Muscle layer of colon (tissue), 2 donors: Measurements from ENCODE around the gene PCMT1.
"Not testable (repeated sequence)": the region's sequence is repeated elsewhere in the genome, so short reads cannot be mapped to it uniquely, and the experiment has no call there.

Source experiments
- H3K27ac ChIP-seq: one replicate; pipeline ENCODE4 v1.7.0; 2013; ENCODE audit warnings: low read depth, mild to moderate bottlenecking, low read length, moderate library complexity
- H3K27me3 ChIP-seq, 2 donors: one replicate each; pipeline ENCODE4 v1.7.0; 2013; ENCODE audit warnings: low read length in 2 of 2, mild to moderate bottlenecking in 2 of 2; ENCODE audit not compliant: insufficient read depth in 2 of 2, control insufficient read depth in 1 of 2
- H3K36me3 ChIP-seq: one replicate; pipeline ENCODE4 v1.7.0; 2013; ENCODE audit warnings: mild to moderate bottlenecking, low read length; ENCODE audit not compliant: insufficient read depth
- H3K4me1 ChIP-seq: one replicate; pipeline ENCODE4 v1.7.0; 2013; ENCODE audit warnings: mild to moderate bottlenecking, low read length; ENCODE audit not compliant: insufficient read depth
- H3K4me3 ChIP-seq, 2 donors: one replicate each; pipeline ENCODE4 v1.7.0; 2013; ENCODE audit warnings: low read length in 2 of 2, low read depth in 1 of 2, mild to moderate bottlenecking in 1 of 2, moderate library complexity in 1 of 2
- H3K9ac ChIP-seq: one replicate; pipeline ENCODE4 v1.7.0; 2013; ENCODE audit warnings: low read length
- H3K9me3 ChIP-seq: one replicate; pipeline ENCODE4 v1.7.0; 2013; ENCODE audit warnings: mild to moderate bottlenecking, low read length
- donor health status: abdominal sarcoma.
- donor health status: Adenocarcinoma of cecum.

PCMT1 gene

DNA sequence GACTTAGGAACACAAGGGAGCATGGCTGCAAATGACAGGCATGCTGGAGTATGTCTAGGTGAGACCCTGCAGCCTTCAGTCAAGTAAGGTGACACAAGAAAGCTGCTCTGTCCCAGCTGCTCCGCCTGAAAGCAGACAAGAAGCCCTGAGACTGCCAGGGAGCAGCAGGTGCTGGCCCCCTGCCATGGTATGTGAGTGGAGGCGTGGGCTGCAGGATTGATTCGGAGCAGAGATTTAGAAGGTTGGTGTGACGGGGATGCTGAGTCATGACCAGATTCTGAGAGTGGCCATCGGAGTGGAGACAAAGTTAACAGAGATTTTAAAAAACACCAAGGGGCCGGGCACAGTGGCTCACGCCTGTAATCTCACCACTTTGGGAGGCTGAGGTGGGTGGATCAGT lies 96.8 kb downstream of the PCMT1 start:
- Histone ChIP-seq H3K9me3 (no peaks in the 10 kb centered on the region), H3K27me3 (no peaks in the 10 kb centered on the region), H3K4me1 (peaks cover 15% of the 10 kb centered on the region), H3K36me3 (peaks cover 12% of the 10 kb centered on the region), H3K27ac (no peak overlapping the region), H3K9ac (no peak overlapping the region), H3K4me3 (no peak overlapping the region)

DNA sequence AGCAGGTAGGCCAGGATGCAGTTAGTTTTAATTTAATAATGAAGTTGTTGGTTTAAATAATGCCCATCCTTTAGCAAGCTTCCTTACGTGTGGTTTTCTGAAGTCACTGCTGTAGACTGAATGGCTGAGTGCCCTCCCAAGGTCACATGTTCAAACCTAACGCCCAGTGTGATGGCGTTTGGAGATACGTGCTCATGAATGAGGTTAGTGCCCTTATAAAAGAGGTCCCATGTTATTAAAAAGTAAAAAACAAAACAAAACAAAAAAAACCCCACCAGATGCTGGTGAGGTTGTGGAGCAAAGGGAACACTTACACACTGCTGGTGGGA lies 98.4 kb downstream of the PCMT1 start:
- Histone ChIP-seq H3K27ac (no peak overlapping the region), H3K27me3 (no peaks in the 10 kb centered on the region), H3K4me1 (peaks cover 15% of the 10 kb centered on the region), H3K9me3 (no peaks in the 10 kb centered on the region), H3K36me3 (peaks cover 21% of the 10 kb centered on the region), H3K9ac (no peak overlapping the region), H3K4me3 (no peak overlapping the region)

DNA sequence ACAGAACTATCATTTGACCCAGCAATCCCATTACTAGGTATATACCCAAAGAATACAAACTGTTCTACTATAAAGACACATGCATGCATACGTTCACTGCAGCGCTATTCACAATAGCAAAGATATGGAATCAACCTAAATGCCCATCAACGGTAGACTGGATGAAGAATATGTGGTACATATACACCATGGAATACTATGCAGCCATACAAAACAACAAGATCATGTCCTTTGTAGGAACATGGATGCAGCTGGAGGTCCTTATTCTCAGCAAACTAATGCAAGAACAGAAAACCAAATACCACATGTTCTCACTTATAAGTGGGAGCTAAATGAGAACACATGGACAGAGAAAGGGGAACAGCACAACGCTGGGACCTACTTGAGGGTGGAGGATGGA lies 98.8 kb downstream of the PCMT1 start:
- Histone ChIP-seq H3K36me3 (peaks cover 21% of the 10 kb centered on the region), H3K4me1 (peaks cover 15% of the 10 kb centered on the region)
- not testable (repeated sequence) for H3K9me3 ChIP-seq, H3K9ac ChIP-seq, H3K27ac ChIP-seq, H3K27me3 ChIP-seq, H3K4me3 ChIP-seq

DNA sequence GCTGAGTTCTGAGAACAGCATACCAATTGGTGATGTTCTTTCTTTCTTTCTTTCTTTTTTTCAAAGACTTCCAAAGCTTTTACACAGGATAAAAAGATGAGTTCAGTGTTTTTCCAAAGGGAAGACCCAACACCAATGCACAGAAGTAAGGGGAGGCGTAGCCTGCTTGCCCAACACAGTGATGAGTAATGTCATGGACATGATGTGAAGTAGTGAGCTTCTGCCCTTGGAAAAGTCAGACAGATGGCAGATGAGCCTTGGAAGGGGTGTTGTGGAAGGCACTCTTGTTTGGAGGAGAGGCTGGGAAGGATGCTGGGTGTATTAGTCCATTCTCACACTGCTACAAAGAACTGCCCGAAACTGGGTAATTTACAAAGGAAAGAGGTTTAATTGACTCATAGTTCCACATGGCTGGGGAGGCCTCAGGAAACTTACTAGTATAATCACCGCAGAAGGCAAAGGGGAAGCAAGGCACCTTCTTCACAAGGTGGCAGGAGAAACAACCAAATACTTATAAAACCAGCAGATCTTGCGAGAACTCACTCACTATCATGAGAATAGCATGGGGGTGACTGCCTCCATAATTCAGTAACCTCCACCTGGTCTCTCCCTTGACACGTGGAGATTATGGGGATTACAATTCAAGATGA lies 102.0 kb downstream of the PCMT1 start:
- Histone ChIP-seq H3K27me3 (no peaks in the 10 kb centered on the region), H3K4me3 (no peak overlapping the region), H3K4me1 (peaks cover 16% of the 10 kb centered on the region), H3K9me3 (no peaks in the 10 kb centered on the region), H3K36me3 (peaks cover 21% of the 10 kb centered on the region), H3K27ac (no peak overlapping the region), H3K9ac (no peak overlapping the region)

DNA sequence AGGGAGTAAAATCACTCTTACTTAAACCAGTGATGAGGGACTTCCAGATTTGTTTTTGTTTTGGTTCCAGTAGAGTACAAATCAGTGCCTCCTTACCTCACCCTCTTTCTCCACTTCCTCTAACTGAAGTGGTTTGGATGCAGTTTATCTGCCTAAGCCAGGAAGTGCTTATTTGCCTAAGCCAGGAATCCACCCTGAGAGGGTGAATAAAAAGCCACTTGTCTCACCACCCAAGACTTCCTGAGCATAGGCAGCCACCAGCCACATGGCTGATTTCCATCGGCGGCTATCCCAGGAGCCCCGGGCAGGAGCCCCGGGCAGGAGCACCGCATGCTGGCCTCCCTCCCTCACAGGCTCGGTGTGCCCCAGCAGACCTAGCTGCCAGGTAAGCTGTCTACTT lies 102.6 kb downstream of the PCMT1 start:
- Histone ChIP-seq H3K4me1 (peaks cover 13% of the 10 kb centered on the region), H3K9ac (no peak overlapping the region), H3K4me3 (no peak overlapping the region), H3K27ac (no peak overlapping the region), H3K27me3 (no peaks in the 10 kb centered on the region), H3K36me3 (peaks cover 21% of the 10 kb centered on the region), H3K9me3 (no peaks in the 10 kb centered on the region)

DNA sequence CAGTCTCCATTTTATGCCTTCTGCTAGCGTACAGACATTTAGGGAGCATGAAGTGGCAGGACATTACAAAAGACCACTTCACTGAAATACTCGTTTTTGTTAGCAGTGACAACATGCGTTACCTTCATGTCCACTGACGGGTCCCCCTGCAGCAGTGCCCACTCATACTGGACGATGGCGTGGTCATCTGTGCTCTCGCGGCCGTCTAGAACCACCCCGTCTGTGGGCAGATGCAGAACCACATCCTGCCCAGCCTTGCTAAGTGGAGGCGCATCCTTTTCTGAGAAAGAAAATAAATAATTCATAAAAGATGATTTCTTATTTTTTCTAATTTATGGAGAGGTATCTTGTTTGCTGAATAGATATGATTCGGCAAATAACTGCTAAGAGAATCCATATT lies 103.3 kb downstream of the PCMT1 start:
- H3K4me1 ChIP-seq, result peaks cover 8% of the 10 kb centered on the region
- H3K9ac ChIP-seq, result no peak overlapping the region
- H3K27ac ChIP-seq, result no peak overlapping the region
- no peak overlapping the region for H3K4me3 ChIP-seq
- no peaks in the 10 kb centered on the region for H3K9me3 ChIP-seq
- H3K36me3 ChIP-seq, result peaks cover 21% of the 10 kb centered on the region
- no peaks in the 10 kb centered on the region for H3K27me3 ChIP-seq

DNA sequence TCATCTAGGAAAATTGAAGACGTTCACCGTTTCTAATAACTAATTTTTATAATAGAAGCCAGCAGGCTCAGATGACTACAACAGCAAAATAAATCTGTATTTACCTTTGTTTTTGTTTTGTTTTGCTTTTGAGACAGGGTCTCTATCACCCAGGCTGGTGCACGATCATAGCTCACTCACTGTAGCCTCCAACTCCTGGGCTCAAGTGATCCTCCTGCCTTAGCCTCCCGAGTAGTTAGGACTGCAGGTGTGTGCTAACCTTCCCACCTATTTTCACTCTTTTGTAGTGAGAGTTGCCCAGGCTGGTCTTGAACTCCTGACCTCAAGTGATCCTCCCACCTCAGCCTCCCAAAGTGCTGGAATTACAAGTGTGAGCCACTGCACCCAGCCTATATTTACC lies 104.5 kb downstream of the PCMT1 start:
- H3K4me1 ChIP-seq, H3K27me3 ChIP-seq, H3K4me3 ChIP-seq, H3K9ac ChIP-seq, H3K27ac ChIP-seq, H3K9me3 ChIP-seq: not testable (repeated sequence)
- peaks cover 21% of the 10 kb centered on the region for H3K36me3 ChIP-seq

DNA sequence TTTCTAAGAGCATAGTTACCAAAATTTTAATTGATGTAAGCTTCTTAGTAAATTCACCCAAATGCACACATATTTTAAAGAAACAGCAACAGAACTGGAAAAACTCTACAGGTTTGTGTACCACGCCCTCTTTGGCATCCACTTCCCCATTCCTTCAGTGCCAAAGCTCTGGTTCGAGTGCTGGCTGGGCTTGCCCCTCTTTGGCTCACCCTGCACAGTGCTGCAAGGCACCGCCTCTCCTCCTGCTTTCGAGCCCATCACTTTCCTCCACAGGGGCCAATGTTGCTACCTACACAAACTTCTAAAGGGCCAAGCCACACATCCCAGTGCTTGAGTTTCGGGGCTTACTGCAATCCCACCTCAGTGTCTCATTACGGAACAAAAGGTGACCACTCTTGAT lies 105.0 kb downstream of the PCMT1 start:
- H3K36me3 ChIP-seq, result peaks cover 21% of the 10 kb centered on the region
- H3K27ac ChIP-seq, result no peak overlapping the region

DNA sequence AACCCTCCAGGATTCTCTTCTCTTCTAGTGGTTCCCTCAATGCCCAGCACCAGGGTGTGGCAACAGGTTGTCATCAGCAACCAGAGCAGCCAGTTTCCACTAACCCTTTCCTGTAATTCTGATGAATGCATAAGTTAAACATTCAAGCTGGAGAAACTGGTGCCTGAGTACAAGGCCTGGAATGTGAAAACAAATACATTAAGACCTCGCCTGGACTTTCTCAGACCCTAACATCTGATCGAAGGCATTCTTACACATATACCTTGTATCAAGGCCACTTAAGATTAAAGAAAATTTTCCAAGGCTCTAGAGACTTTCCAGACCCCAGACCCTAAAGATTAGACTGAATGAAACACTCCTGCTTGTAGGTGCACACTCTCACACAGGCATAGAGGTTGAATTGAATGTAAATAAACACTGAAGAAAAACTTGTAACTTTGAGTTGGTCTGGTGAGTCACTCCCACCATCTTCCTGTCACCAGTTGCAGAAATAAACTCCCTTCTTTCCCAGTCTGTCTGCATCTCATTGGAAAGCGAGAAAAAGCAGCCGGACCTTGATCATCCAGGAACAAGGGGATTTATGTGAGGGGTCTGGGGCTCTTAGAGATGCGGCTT lies 105.6 kb downstream of the PCMT1 start:
- Histone ChIP-seq H3K27ac (no peak overlapping the region), H3K9me3 (no peaks in the 10 kb centered on the region), H3K4me1 (peaks cover 8% of the 10 kb centered on the region), H3K36me3 (peaks cover 21% of the 10 kb centered on the region), H3K9ac (no peak overlapping the region), H3K4me3 (no peak overlapping the region), H3K27me3 (no peaks in the 10 kb centered on the region)

More for the DNA sequence above, 105.0 kb downstream of the PCMT1 start:
- Histone ChIP-seq H3K27me3 (no peaks in the 10 kb centered on the region), H3K4me3 (no peak overlapping the region), H3K9ac (no peak overlapping the region), H3K4me1 (peaks cover 8% of the 10 kb centered on the region), H3K9me3 (no peaks in the 10 kb centered on the region)

DNA sequence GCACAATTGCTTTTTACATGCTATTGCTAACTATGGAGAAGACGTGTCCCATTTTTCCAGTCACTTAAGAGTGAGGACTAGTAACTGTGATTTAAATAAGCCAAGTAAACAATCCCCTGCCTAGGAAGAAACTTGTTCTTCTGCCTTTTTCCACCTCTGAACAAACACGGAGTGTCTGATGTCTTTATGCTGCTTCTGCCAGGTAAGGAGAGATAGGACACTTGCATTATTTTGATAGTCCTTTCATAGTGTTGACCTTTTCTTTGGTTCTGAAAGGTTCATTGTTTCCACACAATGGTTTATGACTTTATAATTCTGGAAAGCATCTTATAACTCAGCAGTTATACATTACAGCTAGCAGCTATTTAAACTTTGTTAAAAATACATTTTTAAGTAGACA lies 106.2 kb downstream of the PCMT1 start:
- Histone ChIP-seq H3K4me3 (no peak overlapping the region), H3K27me3 (no peaks in the 10 kb centered on the region), H3K36me3 (peaks cover 19% of the 10 kb centered on the region), H3K27ac (no peak overlapping the region), H3K9ac (no peak overlapping the region), H3K4me1 (peaks cover 8% of the 10 kb centered on the region), H3K9me3 (no peaks in the 10 kb centered on the region)

DNA sequence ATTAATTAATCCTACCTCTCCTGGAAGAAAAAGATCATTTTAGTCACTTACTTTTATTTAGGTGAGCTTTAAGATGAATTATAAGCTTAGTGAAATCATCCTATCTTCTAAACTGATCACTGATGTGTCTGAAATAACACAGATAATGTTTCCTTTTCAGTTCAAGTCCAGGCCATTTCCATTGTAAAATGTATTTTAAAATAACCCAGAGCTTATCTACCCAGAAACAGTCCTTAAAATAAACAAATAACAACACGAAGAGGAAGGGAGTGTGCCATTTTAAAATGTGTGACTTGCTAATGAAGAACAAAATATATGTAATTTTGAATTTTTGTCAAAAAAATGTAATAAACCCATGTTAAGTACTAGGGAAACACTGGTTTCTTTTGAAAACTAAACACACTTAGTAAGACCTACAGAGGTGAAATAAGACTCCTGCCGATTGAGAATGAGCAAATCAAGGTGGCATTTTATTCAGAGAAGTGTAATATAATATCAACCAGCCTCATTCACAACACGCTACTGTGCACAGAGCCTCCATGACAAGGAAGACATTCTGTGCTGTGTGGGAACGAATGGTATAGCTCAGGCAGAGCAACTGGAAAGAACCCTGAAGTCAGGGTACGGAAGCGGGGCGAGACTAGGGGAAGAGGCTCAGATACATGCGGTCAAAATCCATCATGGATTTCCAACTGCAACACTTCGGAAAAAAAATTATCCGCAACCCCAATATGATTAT lies 106.9 kb downstream of the PCMT1 start:
- no peaks in the 10 kb centered on the region for H3K9me3 ChIP-seq
- peaks cover 12% of the 10 kb centered on the region for H3K36me3 ChIP-seq
- H3K27ac ChIP-seq, result no peak overlapping the region
- no peak overlapping the region for H3K4me3 ChIP-seq
- H3K9ac ChIP-seq, result no peak overlapping the region
- no peaks in the 10 kb centered on the region for H3K27me3 ChIP-seq
- peaks cover 13% of the 10 kb centered on the region for H3K4me1 ChIP-seq

DNA sequence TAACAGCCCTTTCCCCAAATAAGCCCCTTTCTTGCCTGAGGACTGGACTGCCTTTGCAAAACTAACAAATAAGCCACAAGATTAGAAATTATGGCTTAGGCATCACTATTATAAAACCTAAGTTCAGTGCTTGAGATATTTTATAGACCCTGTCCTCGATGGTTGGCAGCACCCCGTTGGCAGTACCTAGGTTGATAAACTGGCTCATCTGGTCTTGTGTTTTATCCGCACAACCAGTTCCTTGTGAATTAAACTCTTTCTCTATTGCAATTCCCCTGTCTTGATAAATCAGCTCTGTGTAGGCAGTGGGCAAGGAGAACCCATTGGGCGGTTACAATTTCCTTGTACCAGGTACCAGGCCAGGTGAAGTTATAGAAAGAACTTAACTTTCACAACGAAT lies 108.0 kb downstream of the PCMT1 start:
- Histone ChIP-seq H3K4me1 (peaks cover 23% of the 10 kb centered on the region), H3K9ac (no peak overlapping the region), H3K27me3 (no peaks in the 10 kb centered on the region), H3K27ac (no peak overlapping the region), H3K9me3 (no peaks in the 10 kb centered on the region), H3K4me3 (no peak overlapping the region), H3K36me3 (peaks cover 3% of the 10 kb centered on the region)
